ENCODE measurements around the gene SDCCAG8. TPM values are rescaled to one million over a fixed set of nuclear protein-coding genes. Genes with fewer than 3 reads are reported as not detected.

The SDCCAG8 gene
- total RNA-seq, 1 donor from 2014 or later: 19.8 TPM

DNA sequence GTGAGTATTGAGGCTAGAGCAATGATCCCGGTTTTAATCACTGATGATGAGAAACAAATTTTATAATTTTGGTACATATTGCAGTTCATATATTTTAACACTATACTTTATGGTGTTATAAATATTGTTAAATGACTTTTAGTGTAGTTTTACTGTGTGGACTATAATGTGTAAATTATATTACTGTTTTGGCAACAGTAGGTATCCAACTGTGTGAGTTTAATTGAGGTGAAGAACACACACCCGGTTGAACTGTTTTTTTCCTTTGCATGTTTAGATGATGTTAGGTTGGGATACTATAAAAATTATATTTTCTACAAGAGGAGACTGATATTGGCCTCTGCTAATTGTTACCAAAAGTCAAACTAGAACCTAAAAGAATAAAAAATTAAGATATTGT, 166.5 kb downstream of the SDCCAG8 start:
- H3K4me1 Mint-ChIP-seq (ENCODE audit: low read depth): peaks cover 10% of the 10 kb centered on the region
- H3K27ac Mint-ChIP-seq (ENCODE audit: unreplicated experiment): no peak overlapping the region
- TF ChIP-seq, protein P1, sequence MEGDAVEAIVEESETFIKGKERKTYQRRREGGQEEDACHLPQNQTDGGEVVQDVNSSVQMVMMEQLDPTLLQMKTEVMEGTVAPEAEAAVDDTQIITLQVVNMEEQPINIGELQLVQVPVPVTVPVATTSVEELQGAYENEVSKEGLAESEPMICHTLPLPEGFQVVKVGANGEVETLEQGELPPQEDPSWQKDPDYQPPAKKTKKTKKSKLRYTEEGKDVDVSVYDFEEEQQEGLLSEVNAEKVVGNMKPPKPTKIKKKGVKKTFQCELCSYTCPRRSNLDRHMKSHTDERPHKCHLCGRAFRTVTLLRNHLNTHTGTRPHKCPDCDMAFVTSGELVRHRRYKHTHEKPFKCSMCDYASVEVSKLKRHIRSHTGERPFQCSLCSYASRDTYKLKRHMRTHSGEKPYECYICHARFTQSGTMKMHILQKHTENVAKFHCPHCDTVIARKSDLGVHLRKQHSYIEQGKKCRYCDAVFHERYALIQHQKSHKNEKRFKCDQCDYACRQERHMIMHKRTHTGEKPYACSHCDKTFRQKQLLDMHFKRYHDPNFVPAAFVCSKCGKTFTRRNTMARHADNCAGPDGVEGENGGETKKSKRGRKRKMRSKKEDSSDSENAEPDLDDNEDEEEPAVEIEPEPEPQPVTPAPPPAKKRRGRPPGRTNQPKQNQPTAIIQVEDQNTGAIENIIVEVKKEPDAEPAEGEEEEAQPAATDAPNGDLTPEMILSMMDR (IDR thresholded peaks at IDR 0.05): no peak
- H3K27me3 Mint-ChIP-seq (ENCODE audit: low read depth): no peaks in the 10 kb centered on the region
- peaks cover 9% of the 10 kb centered on the region for H3K36me3 Mint-ChIP-seq (ENCODE audit: low read depth)
- no peaks in the 10 kb centered on the region for H3K9me3 Mint-ChIP-seq (ENCODE audit: low read depth)
- no peak overlapping the region for H3K4me3 Mint-ChIP-seq (ENCODE audit: unreplicated experiment)
- no peak for DNase-seq (ENCODE audit: low spot score)

DNA sequence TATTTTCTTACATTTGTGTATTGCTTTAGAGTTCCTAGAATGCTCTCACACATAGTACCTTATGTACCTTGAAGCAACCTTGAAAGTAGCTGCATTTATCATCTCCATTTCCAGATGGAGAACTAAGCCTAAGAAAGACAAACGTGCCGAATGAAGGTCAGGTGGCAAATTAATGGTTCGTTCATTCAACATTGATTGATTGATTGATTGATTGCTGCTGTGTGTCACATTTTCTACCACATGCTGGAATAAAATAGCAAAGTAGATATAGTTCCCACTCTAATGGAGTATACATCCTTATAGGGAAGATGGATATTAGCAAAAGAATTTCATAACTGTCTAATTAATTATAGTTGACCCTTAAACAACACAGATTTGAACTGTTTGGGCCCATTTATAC, 172.2 kb downstream of the SDCCAG8 start:
- DNase-seq (ENCODE audit: low spot score): no peak
- Mint-ChIP-seq H3K9me3 (ENCODE audit: low read depth) (no peaks in the 10 kb centered on the region), H3K4me3 (ENCODE audit: unreplicated experiment) (no peak overlapping the region), H3K4me1 (ENCODE audit: low read depth) (no peaks in the 10 kb centered on the region), H3K36me3 (ENCODE audit: low read depth) (peaks cover 13% of the 10 kb centered on the region), H3K27ac (ENCODE audit: unreplicated experiment) (no peak overlapping the region), H3K27me3 (ENCODE audit: low read depth) (no peaks in the 10 kb centered on the region)
- TF ChIP-seq, protein P1 (IDR thresholded peaks at IDR 0.05): no peak

DNA sequence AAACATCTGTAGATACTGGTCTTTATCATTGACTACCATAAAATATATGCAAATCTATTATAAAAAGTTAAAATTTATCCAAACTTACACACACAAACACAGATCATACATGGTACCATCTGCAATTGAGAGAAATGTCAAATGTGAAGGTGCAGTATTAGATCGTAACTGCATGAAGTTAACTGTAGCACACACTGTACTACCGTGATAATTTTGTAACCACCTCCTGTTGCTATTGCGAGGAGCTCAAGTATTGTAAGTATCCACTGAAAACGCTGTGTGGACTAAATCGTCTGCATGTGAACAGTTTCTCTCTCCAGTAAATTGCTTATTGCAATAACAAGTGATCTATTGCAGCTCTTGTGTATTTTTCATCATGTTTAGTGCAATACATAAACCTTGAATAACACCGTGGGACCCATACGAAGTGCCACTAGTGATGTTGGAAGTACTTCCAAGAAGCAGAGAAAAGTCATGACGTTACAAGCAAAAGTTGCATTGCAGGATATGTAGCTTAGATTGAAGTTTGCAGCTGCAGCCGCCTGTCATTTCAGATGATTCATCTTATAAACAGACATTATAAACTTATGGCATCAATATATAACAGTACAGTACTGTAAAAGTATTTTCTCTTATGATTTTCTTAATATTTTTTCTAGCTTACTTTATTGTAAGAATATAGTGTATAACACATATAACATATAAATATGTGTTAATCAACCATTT, 172.9 kb downstream of the SDCCAG8 start:
- H3K9me3 Mint-ChIP-seq (ENCODE audit: low read depth): no peaks in the 10 kb centered on the region
- peaks cover 4% of the 10 kb centered on the region for H3K4me1 Mint-ChIP-seq (ENCODE audit: low read depth)

DNA sequence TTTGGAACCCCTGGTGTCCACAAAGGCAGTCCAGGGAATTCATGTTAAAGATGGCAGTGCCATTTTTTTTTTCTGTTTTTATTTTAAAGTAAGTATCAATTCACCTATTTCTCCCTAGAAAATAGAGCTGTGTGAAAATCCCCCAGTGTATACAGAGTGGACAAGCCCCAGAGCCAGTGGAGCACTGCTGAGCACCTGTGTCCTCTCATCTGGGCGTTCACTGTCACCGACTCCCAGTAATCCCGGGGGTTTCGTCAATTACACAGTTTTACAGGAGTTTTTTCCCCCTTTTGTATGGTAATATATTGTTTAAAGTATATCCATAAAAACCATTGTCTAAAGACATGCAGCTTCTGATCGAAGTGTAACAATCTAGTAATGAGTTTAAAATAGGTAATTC, 175.8 kb downstream of the SDCCAG8 start:
- Mint-ChIP-seq H3K4me3 (ENCODE audit: unreplicated experiment) (no peak overlapping the region), H3K36me3 (ENCODE audit: low read depth) (peaks cover 11% of the 10 kb centered on the region), H3K4me1 (ENCODE audit: low read depth) (peaks cover 4% of the 10 kb centered on the region), H3K27me3 (ENCODE audit: low read depth) (no peaks in the 10 kb centered on the region), H3K27ac (ENCODE audit: unreplicated experiment) (no peak overlapping the region), H3K9me3 (ENCODE audit: low read depth) (no peaks in the 10 kb centered on the region)
- DNase-seq (ENCODE audit: low spot score): no peak
- TF ChIP-seq, protein P1 (IDR thresholded peaks at IDR 0.05): no peak

More for the DNA sequence above, 172.9 kb downstream of the SDCCAG8 start:
- H3K36me3 Mint-ChIP-seq (ENCODE audit: low read depth): peaks cover 13% of the 10 kb centered on the region
- H3K27me3 Mint-ChIP-seq (ENCODE audit: low read depth): no peaks in the 10 kb centered on the region
- TF ChIP-seq, protein P1 (IDR thresholded peaks at IDR 0.05): no peak
- no peak overlapping the region for H3K27ac Mint-ChIP-seq (ENCODE audit: unreplicated experiment)
- H3K4me3 Mint-ChIP-seq (ENCODE audit: unreplicated experiment): no peak overlapping the region
- DNase-seq (ENCODE audit: low spot score): no peak

DNA sequence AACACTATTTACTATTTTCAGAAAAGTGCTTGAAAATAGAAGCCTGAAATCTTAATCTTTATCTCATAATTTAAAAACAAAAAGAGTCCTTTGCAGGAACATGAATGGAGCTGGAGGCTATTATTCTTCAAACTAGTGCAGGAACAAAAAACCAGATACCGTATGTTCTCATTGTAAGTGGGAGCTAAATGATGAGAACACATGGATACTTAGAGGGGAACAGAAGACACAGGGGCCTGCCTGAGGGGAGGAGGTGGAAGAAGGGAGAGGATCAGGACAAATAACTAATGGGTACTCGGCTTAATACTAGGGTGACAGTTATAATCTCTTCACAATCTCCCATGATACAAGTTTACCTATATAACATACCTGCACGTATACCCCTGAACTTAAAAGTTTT, 176.3 kb downstream of the SDCCAG8 start:
- TF ChIP-seq, protein P1 (IDR thresholded peaks at IDR 0.05): no peak
- no peak overlapping the region for H3K27ac Mint-ChIP-seq (ENCODE audit: unreplicated experiment)
- H3K9me3 Mint-ChIP-seq (ENCODE audit: low read depth): no peaks in the 10 kb centered on the region
- no peak for DNase-seq (ENCODE audit: low spot score)
- peaks cover 4% of the 10 kb centered on the region for H3K4me1 Mint-ChIP-seq (ENCODE audit: low read depth)
- H3K4me3 Mint-ChIP-seq (ENCODE audit: unreplicated experiment): no peak overlapping the region
- H3K27me3 Mint-ChIP-seq (ENCODE audit: low read depth): no peaks in the 10 kb centered on the region
- H3K36me3 Mint-ChIP-seq (ENCODE audit: low read depth): peaks cover 8% of the 10 kb centered on the region

Data from chondrocyte (in vitro differentiated cells).